HFFc6 (cell line): ENCODE results near the gene PHYKPL. TPM values are rescaled to one million over a fixed set of nuclear protein-coding genes. Genes with fewer than 3 reads are reported as not detected.
"Not testable (repeated sequence)": the region's sequence is repeated elsewhere in the genome, so short reads cannot be mapped to it uniquely, and the experiment has no call there.

ENCODE experiments used
- DNase-seq: peaks from one replicate; pipeline ENCODE4 v3.0.0-alpha.2; 2018
- H3K27ac Mint-ChIP-seq: 2 replicates; pipeline ENCODE4 v1.8.0; 2020; ENCODE audit warnings: mild to moderate bottlenecking, mixed read lengths
- H3K27me3 Mint-ChIP-seq: 2 replicates; pipeline ENCODE4 v1.8.0; 2021; ENCODE audit warnings: mild to moderate bottlenecking, moderate library complexity, mixed read lengths; ENCODE audit not compliant: insufficient read depth
- H3K36me3 Mint-ChIP-seq: 2 replicates; pipeline ENCODE4 v1.8.0; 2021; ENCODE audit warnings: low read depth, mixed read lengths
- H3K4me1 Mint-ChIP-seq: 2 replicates; pipeline ENCODE4 v1.8.0; 2020; ENCODE audit warnings: low read depth, mixed read lengths
- H3K4me3 Mint-ChIP-seq: 2 replicates; pipeline ENCODE4 v1.8.0; 2020; ENCODE audit warnings: mild to moderate bottlenecking, moderate library complexity, mixed read lengths
- H3K9me3 Mint-ChIP-seq: 2 replicates; pipeline ENCODE4 v1.8.0; 2020; ENCODE audit warnings: mild to moderate bottlenecking, mixed read lengths
- CTCF ChIP-seq: fragments of 200-600 bp; sonication (generic); IDR thresholded peaks from 2 replicates; pipeline ENCODE4 v1.5.0; 2021; ENCODE audit warnings: antibody characterized with exemption, mild to moderate bottlenecking
- total RNA-seq, 6 experiments: library from RNA; stranded (reverse); fragmentation: NEBNext Ultra II Directional; extraction: Animal tissue kit (Norgen Biotek cat#: 25700); gene quantifications; 2 replicates in 1 of 6; 3 replicates in 5 of 6; pipeline ENCODE4 v1.2.3, GENCODE V29; 2021

The PHYKPL gene
- total RNA-seq, 6 experiments from 2014 or later: 18.7 to 25.6 (median 23.9) TPM

GRCh38 chr5:178261666-178262600 is 29.3 kb upstream of the PHYKPL start:
- Mint-ChIP-seq H3K36me3 (no peaks in the 10 kb centered on the region), H3K27me3 (peaks cover 6% of the 10 kb centered on the region), H3K4me1 (no peaks in the 10 kb centered on the region), H3K9me3 (peaks cover 4% of the 10 kb centered on the region; the same call in 1 of the 2 replicates), H3K4me3 (no peak overlapping the region), H3K27ac (no peak overlapping the region)
- TF ChIP-seq CTCF: no peak
- no peak for DNase-seq

- Mint-ChIP-seq H3K27ac (no peak overlapping the region), H3K27me3 (peaks cover 6% of the 10 kb centered on the region), H3K4me3 (no peak overlapping the region), H3K4me1 (no peaks in the 10 kb centered on the region), H3K9me3 (peaks cover under 1% of the 10 kb centered on the region; the same call in 1 of the 2 replicates), H3K36me3 (no peaks in the 10 kb centered on the region)
- no peak for DNase-seq
- TF ChIP-seq CTCF: no peak
Measured at GRCh38 chr5:178259623-178260536, 27.3 kb upstream of the PHYKPL start.

GRCh38 chr5:178257650-178258049 is 25.0 kb upstream of the PHYKPL start:
- no peaks in the 10 kb centered on the region for H3K36me3 Mint-ChIP-seq
- DNase-seq: no peak

GRCh38 chr5:178256746-178257145 is 24.1 kb upstream of the PHYKPL start:
- peaks cover 7% of the 10 kb centered on the region for H3K27me3 Mint-ChIP-seq
- H3K4me1 Mint-ChIP-seq: no peaks in the 10 kb centered on the region
- no peaks in the 10 kb centered on the region; the same call in 1 of the 2 replicates for H3K9me3 Mint-ChIP-seq
- H3K4me3 Mint-ChIP-seq: no peak overlapping the region
- H3K36me3 Mint-ChIP-seq: no peaks in the 10 kb centered on the region
- no peak for TF ChIP-seq CTCF
- no peak overlapping the region for H3K27ac Mint-ChIP-seq
- DNase-seq: no peak

More at GRCh38 chr5:178257650-178258049, 25.0 kb upstream of the PHYKPL start:
- Mint-ChIP-seq H3K27me3 (peaks cover 6% of the 10 kb centered on the region), H3K27ac (no peak overlapping the region), H3K4me3 (no peak overlapping the region), H3K4me1 (no peaks in the 10 kb centered on the region), H3K9me3 (no peaks in the 10 kb centered on the region; the same call in 1 of the 2 replicates)
- no peak for TF ChIP-seq CTCF

GRCh38 chr5:178253632-178254031 is 21.0 kb upstream of the PHYKPL start:
- not testable (repeated sequence) for DNase-seq, H3K36me3 Mint-ChIP-seq, H3K4me1 Mint-ChIP-seq, H3K27me3 Mint-ChIP-seq, H3K27ac Mint-ChIP-seq, H3K4me3 Mint-ChIP-seq, H3K9me3 Mint-ChIP-seq
